Dendritic cell treated with granulocyte-macrophage colony-stimulating factor and Interleukin-4, amounts not matched to agents 40 ng/mL and 50 ng/mL, for 4 days (primary cell): ENCODE data around the gene HSPA4L.

Source experiments
- H3K27ac Mint-ChIP-seq: one replicate; pipeline ENCODE4 v1.8.0; 2022; ENCODE audit warnings: mild to moderate bottlenecking, mixed read lengths
- H3K27me3 Mint-ChIP-seq: one replicate; pipeline ENCODE4 v1.8.0; 2022; ENCODE audit warnings: mild to moderate bottlenecking, mixed read lengths
- H3K36me3 Mint-ChIP-seq: one replicate; pipeline ENCODE4 v1.8.0; 2022; ENCODE audit warnings: low read depth, mixed read lengths
- H3K4me1 Mint-ChIP-seq: one replicate; pipeline ENCODE4 v1.8.0; 2022; ENCODE audit warnings: low read depth, mixed read lengths
- H3K4me3 Mint-ChIP-seq: one replicate; pipeline ENCODE4 v1.8.0; 2022; ENCODE audit warnings: mild to moderate bottlenecking, moderate library complexity, mixed read lengths
- H3K9me3 Mint-ChIP-seq: one replicate; pipeline ENCODE4 v1.8.0; 2022; ENCODE audit warnings: mixed read lengths
- intact Hi-C: fragments of 100-400 bp; cut with micrococcal nuclease; formaldehyde crosslinking; loops from one replicate; pipeline ENCODE4 v1.15.0; 2022

HSPA4L gene

DNA sequence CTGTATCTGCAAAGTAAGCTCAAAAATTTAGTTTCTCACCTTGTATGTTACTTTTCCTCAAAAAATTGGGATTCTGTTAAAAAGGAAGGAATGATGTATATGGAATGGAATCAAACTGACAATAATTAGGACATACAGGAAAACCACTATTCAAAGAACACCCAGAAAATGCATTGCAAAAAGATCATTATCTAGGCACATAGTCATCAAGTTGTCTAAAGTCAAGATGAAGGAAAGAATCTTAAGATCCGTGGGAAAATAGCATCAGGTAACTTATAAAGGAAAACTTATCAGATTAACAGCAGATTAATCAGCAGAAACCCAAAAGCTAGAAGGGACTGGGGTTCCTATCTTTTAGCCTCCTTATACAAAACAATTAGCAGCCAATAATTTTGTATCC lies 75.5 kb downstream of the HSPA4L start:
- intact Hi-C loops = no loop called here
- Mint-ChIP-seq H3K4me1 (peaks cover 7% of the 10 kb centered on the region), H3K9me3 (peaks cover 63% of the 10 kb centered on the region), H3K27ac (no peak overlapping the region), H3K36me3 (peaks cover 10% of the 10 kb centered on the region), H3K27me3 (no peaks in the 10 kb centered on the region), H3K4me3 (no peak overlapping the region)

DNA sequence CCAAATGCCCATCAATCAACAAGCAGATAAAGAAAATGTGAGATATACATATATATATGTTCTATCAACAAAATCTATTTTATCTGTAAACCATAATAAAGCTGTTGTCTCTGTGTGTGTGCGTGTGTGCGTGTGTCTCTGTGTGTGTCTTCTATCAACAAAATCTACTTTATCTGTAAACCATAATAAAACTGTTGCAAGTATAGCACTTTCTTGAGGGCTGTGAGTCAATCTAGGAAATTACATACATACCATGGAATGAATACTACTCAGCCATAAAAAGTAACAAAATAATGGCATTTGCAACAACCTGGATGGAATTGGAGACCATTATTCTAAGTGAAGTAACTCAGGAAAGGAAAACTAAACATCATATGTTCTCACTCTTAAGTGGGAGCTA lies 86.1 kb downstream of the HSPA4L start:
- intact Hi-C loops = no loop called here
- Mint-ChIP-seq H3K4me1 (peaks cover 21% of the 10 kb centered on the region), H3K27ac (no peak overlapping the region), H3K36me3 (no peaks in the 10 kb centered on the region), H3K9me3 (no peaks in the 10 kb centered on the region), H3K4me3 (no peak overlapping the region), H3K27me3 (no peaks in the 10 kb centered on the region)

DNA sequence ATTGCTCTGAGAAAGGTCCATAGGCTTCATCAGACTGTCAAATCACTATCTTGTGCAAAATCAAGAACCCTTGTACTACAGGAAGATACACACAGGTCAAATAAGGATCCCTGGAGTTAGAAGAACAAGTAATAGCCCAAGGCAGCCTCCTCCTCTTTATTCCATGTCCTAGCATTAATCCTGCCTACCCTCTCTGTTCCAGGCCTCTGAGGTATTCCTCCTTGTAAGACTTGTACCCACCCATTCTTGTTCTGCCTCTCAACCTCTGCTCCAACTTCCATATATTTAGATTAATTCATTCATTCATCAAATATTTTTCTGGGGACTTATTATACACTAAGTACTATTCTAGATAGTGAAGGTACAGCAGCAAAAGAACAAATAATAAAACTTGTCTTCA lies 88.2 kb downstream of the HSPA4L start:
- peaks cover 21% of the 10 kb centered on the region for H3K4me1 Mint-ChIP-seq
- H3K4me3 Mint-ChIP-seq = no peak overlapping the region
- H3K36me3 Mint-ChIP-seq = no peaks in the 10 kb centered on the region
- H3K9me3 Mint-ChIP-seq = no peaks in the 10 kb centered on the region
- H3K27ac Mint-ChIP-seq = no peak overlapping the region
- intact Hi-C loops = no loop called here
- H3K27me3 Mint-ChIP-seq = no peaks in the 10 kb centered on the region

DNA sequence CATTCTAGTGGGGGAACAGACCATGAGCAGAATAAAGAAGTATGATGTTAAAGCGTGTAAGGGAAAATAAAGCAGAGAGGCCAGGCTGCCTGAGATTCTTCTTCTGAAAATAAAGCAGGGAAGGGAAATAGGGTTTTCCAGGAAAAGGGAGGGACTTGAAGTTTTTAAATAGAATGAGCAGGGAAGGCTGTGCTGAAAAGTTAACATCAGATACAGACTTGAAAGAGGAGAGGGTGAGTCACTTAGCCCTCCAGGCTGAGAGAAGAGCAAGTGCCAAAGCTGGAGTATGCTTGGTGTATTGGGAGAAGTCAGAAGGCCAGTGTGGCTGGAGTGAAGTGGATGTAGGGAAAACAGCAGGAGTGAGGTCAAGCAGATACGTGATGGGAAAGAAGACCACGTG lies 88.6 kb downstream of the HSPA4L start:
- intact Hi-C loops = no loop called here
- Mint-ChIP-seq H3K27ac (no peak overlapping the region), H3K27me3 (no peaks in the 10 kb centered on the region), H3K4me3 (no peak overlapping the region), H3K9me3 (no peaks in the 10 kb centered on the region), H3K36me3 (no peaks in the 10 kb centered on the region), H3K4me1 (peaks cover 21% of the 10 kb centered on the region)

- intact Hi-C loops = no loop called here
- peaks cover 4% of the 10 kb centered on the region for H3K36me3 Mint-ChIP-seq
- no peaks in the 10 kb centered on the region for H3K27me3 Mint-ChIP-seq
- H3K4me1 Mint-ChIP-seq = peaks cover 4% of the 10 kb centered on the region
- no peak overlapping the region for H3K4me3 Mint-ChIP-seq
- H3K27ac Mint-ChIP-seq = no peak overlapping the region
- no peaks in the 10 kb centered on the region for H3K9me3 Mint-ChIP-seq
Observed at GRCh38 chr4:127875791-127876190, 93.7 kb downstream of the HSPA4L start.

GRCh38 chr4:127880763-127881562 lies 98.8 kb downstream of the HSPA4L start, which contains the start of gene PLK4:
TSS of gene PLK4 (plus strand) at chr4:127880893. CDS start at chr4:127881135, 242 bp downstream.
- intact Hi-C loops = loop anchor here (1.0 to 10.0 kb wide), 5 partner anchors 84 to 406 kb away; partner anchors contain the start of genes ABHD18, HSPA4L, INTU and LARP1B
- H3K4me1 Mint-ChIP-seq = peaks cover 12% of the 10 kb centered on the region
- peak within 1 kb of the TSS; percentile 91 for H3K27ac Mint-ChIP-seq
- H3K9me3 Mint-ChIP-seq = no peaks in the 10 kb centered on the region
- H3K36me3 Mint-ChIP-seq = peaks cover 16% of the 10 kb centered on the region
- H3K4me3 Mint-ChIP-seq = peak within 1 kb of the TSS; percentile 95
- no peaks in the 10 kb centered on the region for H3K27me3 Mint-ChIP-seq

- intact Hi-C loops = loop anchor here (2.0 to 10.0 kb wide), 4 partner anchors 99 to 406 kb away; partner anchors contain the start of genes HSPA4L, INTU, LARP1B and PGRMC2
- Mint-ChIP-seq H3K27ac (peak overlapping the region; percentile 91), H3K9me3 (no peaks in the 10 kb centered on the region), H3K4me3 (peak overlapping the region; percentile 95), H3K4me1 (peaks cover 12% of the 10 kb centered on the region), H3K27me3 (no peaks in the 10 kb centered on the region), H3K36me3 (peaks cover 21% of the 10 kb centered on the region)
Observed at GRCh38 chr4:127881563-127881864, 99.4 kb downstream of the HSPA4L start.

GRCh38 chr4:127888559-127888958 lies 106.4 kb downstream of the HSPA4L start:
- intact Hi-C loops = loop anchor here (10.0 kb wide), 1 partner anchor 254 kb away; the partner anchor contains the start of gene INTU
- Mint-ChIP-seq H3K4me1 (no peaks in the 10 kb centered on the region), H3K27me3 (no peaks in the 10 kb centered on the region), H3K27ac (no peak overlapping the region), H3K36me3 (peaks cover 14% of the 10 kb centered on the region), H3K9me3 (no peaks in the 10 kb centered on the region), H3K4me3 (no peak overlapping the region)

GRCh38 chr4:127889903-127890302 lies 107.8 kb downstream of the HSPA4L start:
- Mint-ChIP-seq H3K27ac (no peak overlapping the region), H3K4me1 (no peaks in the 10 kb centered on the region), H3K4me3 (no peak overlapping the region), H3K9me3 (no peaks in the 10 kb centered on the region), H3K36me3 (peaks cover 20% of the 10 kb centered on the region), H3K27me3 (no peaks in the 10 kb centered on the region)
- intact Hi-C loops = loop anchor here (10.0 kb wide), 1 partner anchor 255 kb away; the partner anchor contains the start of gene INTU
